Suprapubic skin (tissue), 4 donors: ENCODE data around the gene POC1A. TPM values are rescaled to one million over a fixed set of nuclear protein-coding genes. Genes with fewer than 3 reads are reported as not detected.

Experiments
- DNase-seq, 2 donors: peaks; one replicate each; pipeline ENCODE4 v3.0.0-alpha.2; 2019; ENCODE audit warnings: low spot score in 2 of 2
- H3K27ac ChIP-seq: fragments of 200-600 bp; sonication (generic); one replicate; pipeline ENCODE4 v1.5.1; 2019
- H3K27me3 ChIP-seq: fragments of 200-600 bp; sonication (generic); one replicate; pipeline ENCODE4 v1.5.1; 2019
- H3K36me3 ChIP-seq: fragments of 200-600 bp; sonication (generic); one replicate; pipeline ENCODE4 v1.5.1; 2019
- H3K4me1 ChIP-seq: fragments of 200-600 bp; sonication (generic); one replicate; pipeline ENCODE4 v1.5.1; 2019
- H3K4me3 ChIP-seq: fragments of 200-600 bp; sonication (generic); one replicate; pipeline ENCODE4 v1.5.1; 2019; ENCODE audit warnings: mild to moderate bottlenecking
- H3K9me3 ChIP-seq: fragments of 200-600 bp; sonication (generic); one replicate; pipeline ENCODE4 v1.5.1; 2019
- EP300 ChIP-seq: sonication (generic); formaldehyde crosslinking; IDR thresholded peaks from one replicate; pipeline ENCODE4 v1.6.1; 2017; ENCODE audit warnings: antibody characterized with exemption
- POLR2A ChIP-seq, 2 donors: fragments of 450-650 bp; IDR thresholded peaks; one replicate each; pipeline ENCODE4 v1.6.1; 2017; ENCODE audit warnings: antibody characterized with exemption in 2 of 2, mild to moderate bottlenecking in 2 of 2, moderate library complexity in 2 of 2
- POLR2AphosphoS5 ChIP-seq, 3 donors: sonication (generic); formaldehyde crosslinking; IDR thresholded peaks; one replicate each; pipeline ENCODE4 v1.6.1; 2017; ENCODE audit warnings: antibody characterized with exemption in 3 of 3
- WGBS: methylation state at CpG from one replicate; pipeline ENCODE4 v1.1.5; 2018; 5-methylcytosine and 5-hydroxymethylcytosine counted together
- total RNA-seq, 4 donors: library from RNA; depleted of rRNA; stranded (reverse); fragments of >200 nt; gene quantifications; one replicate each; pipeline ENCODE4 v1.1.0, GENCODE V29; 2016
- TF ChIP-seq, protein P1 (sequence below), 2 donors: fragments of 200-600 bp in 1 of 2; fragments of 450-650 bp in 1 of 2; sonication (generic) in 1 of 2; IDR thresholded peaks; one replicate each; pipeline ENCODE4 v1.5.1; 2016 to 2019; ENCODE audit warnings: antibody characterized with exemption in 2 of 2, mild to moderate bottlenecking in 1 of 2, moderate library complexity in 1 of 2

POC1A gene
- total RNA-seq, 4 donors from 2014 or later, result 1.1 to 4.8 (median 1.6) TPM

DNA sequence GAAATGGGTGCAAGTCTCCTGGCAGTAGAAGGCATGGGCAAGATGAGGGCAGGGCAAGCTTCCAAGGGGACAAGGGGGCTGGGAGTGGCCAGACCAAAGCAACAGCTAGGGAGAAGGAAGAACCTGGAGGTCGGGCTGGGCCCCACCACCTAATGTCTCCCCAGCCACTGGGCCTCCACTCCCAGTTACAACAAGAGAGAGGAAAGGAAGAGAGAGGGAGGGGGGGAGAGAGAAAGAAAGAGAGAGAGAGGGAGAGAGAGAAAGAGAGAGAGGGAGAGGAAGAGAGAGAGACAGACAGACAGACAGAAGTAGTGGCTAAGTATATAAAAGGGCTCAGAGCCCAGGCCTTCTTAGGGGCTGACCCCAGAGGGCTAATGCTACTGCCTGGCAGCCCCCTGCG lies 104.7 kb downstream of the POC1A start:
- WGBS, result 58% methylated on average over 2 of the region's 2 CpGs
- H3K36me3 ChIP-seq, result peaks cover 40% of the 10 kb centered on the region
- no peak overlapping the region for H3K27ac ChIP-seq
- TF ChIP-seq POLR2A (IDR thresholded peaks at IDR 0.05) (no peak), POLR2AphosphoS5 (IDR thresholded peaks at IDR 0.05) (no peak), EP300 (no peak)
- TF ChIP-seq, protein P1, sequence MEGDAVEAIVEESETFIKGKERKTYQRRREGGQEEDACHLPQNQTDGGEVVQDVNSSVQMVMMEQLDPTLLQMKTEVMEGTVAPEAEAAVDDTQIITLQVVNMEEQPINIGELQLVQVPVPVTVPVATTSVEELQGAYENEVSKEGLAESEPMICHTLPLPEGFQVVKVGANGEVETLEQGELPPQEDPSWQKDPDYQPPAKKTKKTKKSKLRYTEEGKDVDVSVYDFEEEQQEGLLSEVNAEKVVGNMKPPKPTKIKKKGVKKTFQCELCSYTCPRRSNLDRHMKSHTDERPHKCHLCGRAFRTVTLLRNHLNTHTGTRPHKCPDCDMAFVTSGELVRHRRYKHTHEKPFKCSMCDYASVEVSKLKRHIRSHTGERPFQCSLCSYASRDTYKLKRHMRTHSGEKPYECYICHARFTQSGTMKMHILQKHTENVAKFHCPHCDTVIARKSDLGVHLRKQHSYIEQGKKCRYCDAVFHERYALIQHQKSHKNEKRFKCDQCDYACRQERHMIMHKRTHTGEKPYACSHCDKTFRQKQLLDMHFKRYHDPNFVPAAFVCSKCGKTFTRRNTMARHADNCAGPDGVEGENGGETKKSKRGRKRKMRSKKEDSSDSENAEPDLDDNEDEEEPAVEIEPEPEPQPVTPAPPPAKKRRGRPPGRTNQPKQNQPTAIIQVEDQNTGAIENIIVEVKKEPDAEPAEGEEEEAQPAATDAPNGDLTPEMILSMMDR (IDR thresholded peaks at IDR 0.05), result no peak
- H3K4me1 ChIP-seq, result peaks cover 97% of the 10 kb centered on the region
- no peak for DNase-seq
- no peak overlapping the region for H3K4me3 ChIP-seq
- no peaks in the 10 kb centered on the region for H3K27me3 ChIP-seq
- H3K9me3 ChIP-seq, result no peaks in the 10 kb centered on the region

DNA sequence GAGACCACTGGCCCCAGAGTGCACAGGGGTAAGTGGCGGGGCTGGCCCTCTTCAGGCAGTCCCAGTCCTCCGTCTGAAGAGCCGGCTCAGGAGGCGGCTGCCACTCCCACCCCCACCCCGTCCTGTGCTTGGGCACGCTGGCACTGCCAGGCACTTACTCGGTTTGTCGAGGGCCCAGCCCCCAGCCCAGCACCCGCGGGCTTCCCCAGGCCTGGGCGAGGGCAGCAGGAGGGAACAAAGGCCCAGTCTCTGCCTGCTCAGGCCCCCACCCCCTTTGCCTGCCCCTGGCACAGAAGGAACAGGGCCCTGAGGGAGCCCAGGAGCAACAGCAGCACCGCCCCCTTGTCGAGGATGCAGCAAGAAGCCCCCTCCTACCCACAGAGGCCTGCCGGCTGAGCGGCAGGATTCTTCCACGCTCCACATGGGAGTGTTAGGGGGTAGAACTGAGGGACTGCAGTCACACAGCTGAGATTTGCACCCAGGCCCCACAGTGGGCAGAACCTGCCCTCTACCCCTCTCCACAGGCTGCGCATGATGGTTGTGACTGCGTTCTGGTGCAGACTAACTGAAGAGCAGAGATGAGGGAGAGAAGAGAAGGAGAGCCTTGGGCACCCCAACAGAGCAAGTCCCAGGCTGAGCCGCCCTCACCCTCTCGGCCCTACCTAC lies 106.8 kb downstream of the POC1A start:
- H3K27me3 ChIP-seq, result no peaks in the 10 kb centered on the region
- no peaks in the 10 kb centered on the region for H3K9me3 ChIP-seq
- H3K36me3 ChIP-seq, result peaks cover 39% of the 10 kb centered on the region
- TF ChIP-seq EP300 (no peak), POLR2A (IDR thresholded peaks at IDR 0.05) (no peak), POLR2AphosphoS5 (IDR thresholded peaks at IDR 0.05) (no peak)
- TF ChIP-seq, protein P1 (IDR thresholded peaks at IDR 0.05), result no peak
- peak in 1 of 2 donors; percentile 67 for DNase-seq
- H3K4me1 ChIP-seq, result peaks cover 80% of the 10 kb centered on the region
- peak overlapping the region; percentile 97 for H3K27ac ChIP-seq
- peak overlapping the region; percentile 12 for H3K4me3 ChIP-seq
- 60% methylated on average over 3 of the region's 20 CpGs for WGBS

DNA sequence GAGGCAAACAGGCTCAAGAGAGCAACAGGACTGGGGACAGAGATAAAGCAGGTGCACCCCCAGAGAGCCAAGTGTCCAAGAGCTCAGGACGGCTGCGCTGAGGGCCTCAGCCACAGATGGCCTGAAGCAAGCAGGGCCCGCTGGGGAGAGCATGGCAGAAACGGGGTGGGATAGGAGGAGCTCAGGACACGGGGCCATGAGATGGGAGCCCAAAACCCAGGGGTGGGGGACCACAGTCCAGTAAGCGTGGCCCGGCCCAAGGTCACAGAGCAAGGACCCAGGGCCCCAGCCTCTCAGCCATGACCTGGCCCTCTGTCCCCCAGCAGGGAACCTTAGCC lies 107.4 kb downstream of the POC1A start:
- WGBS, result 43% methylated on average over 4 of the region's 7 CpGs
- peaks cover 35% of the 10 kb centered on the region for H3K36me3 ChIP-seq
- H3K27me3 ChIP-seq, result no peaks in the 10 kb centered on the region
- DNase-seq, result peak in 1 of 2 donors; percentile 68
- peak overlapping the region; percentile 12 for H3K4me3 ChIP-seq
- peak overlapping the region; percentile 97 for H3K27ac ChIP-seq
- TF ChIP-seq POLR2AphosphoS5 (IDR thresholded peaks at IDR 0.05) (no peak), EP300 (no peak), POLR2A (IDR thresholded peaks at IDR 0.05) (no peak)
- TF ChIP-seq, protein P1 (IDR thresholded peaks at IDR 0.05), result no peak
- peaks cover 74% of the 10 kb centered on the region for H3K4me1 ChIP-seq
- H3K9me3 ChIP-seq, result no peaks in the 10 kb centered on the region

- no peaks in the 10 kb centered on the region for H3K27me3 ChIP-seq
- H3K36me3 ChIP-seq, result peaks cover 30% of the 10 kb centered on the region
- H3K27ac ChIP-seq, result peak overlapping the region; percentile 97
- H3K4me3 ChIP-seq, result no peak overlapping the region
- peak in 1 of 2 donors; percentile 74 for DNase-seq
- 33% methylated on average over 11 of the region's 12 CpGs for WGBS
- no peaks in the 10 kb centered on the region for H3K9me3 ChIP-seq
- H3K4me1 ChIP-seq, result peaks cover 72% of the 10 kb centered on the region
- TF ChIP-seq, protein P1 (IDR thresholded peaks at IDR 0.05), result no peak
- TF ChIP-seq POLR2A (IDR thresholded peaks at IDR 0.05) (no peak), EP300 (no peak), POLR2AphosphoS5 (IDR thresholded peaks at IDR 0.05) (no peak)
Observed at GRCh38 chr3:52046186-52046901, 107.9 kb downstream of the POC1A start.

DNA sequence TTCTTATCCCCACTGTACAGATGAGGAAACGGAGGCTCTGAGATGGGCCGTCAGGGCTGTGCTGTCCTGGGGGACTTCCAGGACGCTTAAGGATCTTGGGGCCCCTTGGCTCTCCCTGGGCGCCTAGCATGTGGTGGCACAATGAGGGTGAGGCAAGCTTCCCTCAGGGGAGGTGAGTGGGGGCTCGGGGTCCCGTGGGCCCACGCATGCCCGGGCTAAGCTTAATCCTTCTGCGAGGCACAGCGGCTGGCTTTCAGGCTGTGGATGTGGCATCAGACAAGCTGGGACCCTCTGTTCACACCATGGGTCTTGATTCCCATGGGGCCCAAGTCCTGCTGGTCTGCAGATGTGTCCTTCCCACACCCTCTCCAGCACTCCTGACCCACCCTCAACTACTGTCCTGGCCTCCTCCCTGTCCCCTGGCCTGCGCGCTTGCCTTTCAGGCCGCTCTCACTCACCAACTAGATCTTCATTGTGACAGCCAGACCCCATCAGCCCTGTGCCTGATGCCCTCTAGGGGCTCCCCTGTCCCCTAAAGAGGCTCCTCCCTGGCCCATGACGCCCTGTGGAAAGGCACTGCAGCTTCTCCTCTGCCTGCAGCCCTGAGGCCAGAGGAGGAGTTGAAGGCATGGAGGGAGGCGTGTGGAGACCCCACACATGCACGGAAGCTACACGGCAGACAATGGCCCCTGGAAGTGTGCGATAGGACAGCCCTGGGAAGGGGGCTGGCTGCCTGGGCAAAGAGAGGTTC lies 109.2 kb downstream of the POC1A start:
- Histone ChIP-seq H3K4me3 (no peak overlapping the region), H3K27me3 (no peaks in the 10 kb centered on the region), H3K9me3 (no peaks in the 10 kb centered on the region), H3K27ac (peak overlapping the region; percentile 97), H3K36me3 (peaks cover 17% of the 10 kb centered on the region), H3K4me1 (peaks cover 71% of the 10 kb centered on the region)
- 72% methylated on average over 10 of the region's 18 CpGs for WGBS
- no peak for DNase-seq
- TF ChIP-seq POLR2A (IDR thresholded peaks at IDR 0.05), result no peak
- TF ChIP-seq, protein P1 (IDR thresholded peaks at IDR 0.05), result no peak
